ENCODE measurements around the gene SMPDL3B. TPM values are rescaled to one million over a fixed set of nuclear protein-coding genes. Genes with fewer than 3 reads are reported as not detected.

SMPDL3B gene
- total RNA-seq, 1 experiment from 2014 or later, result 31.6 TPM

DNA sequence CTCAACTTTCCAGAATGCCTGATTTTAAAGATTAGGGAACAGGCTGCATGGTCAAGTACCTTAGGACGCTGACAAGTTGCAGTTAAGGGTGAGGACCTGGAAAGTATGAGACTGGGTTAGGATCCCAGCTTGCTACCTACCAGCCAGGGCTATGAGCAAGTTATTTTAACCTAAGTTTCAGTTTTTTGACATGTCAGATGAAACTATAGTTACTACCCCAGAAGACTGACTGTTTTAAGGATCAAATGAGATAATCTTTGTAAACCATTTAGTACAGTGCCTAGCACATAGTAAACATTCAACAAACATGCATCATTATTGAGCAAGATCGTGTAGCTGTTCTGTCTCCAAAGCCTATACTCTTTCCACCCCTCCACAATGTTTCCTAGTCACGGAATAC, 48.1 kb upstream of the SMPDL3B start (continued):
- TF ChIP-seq, protein P1, sequence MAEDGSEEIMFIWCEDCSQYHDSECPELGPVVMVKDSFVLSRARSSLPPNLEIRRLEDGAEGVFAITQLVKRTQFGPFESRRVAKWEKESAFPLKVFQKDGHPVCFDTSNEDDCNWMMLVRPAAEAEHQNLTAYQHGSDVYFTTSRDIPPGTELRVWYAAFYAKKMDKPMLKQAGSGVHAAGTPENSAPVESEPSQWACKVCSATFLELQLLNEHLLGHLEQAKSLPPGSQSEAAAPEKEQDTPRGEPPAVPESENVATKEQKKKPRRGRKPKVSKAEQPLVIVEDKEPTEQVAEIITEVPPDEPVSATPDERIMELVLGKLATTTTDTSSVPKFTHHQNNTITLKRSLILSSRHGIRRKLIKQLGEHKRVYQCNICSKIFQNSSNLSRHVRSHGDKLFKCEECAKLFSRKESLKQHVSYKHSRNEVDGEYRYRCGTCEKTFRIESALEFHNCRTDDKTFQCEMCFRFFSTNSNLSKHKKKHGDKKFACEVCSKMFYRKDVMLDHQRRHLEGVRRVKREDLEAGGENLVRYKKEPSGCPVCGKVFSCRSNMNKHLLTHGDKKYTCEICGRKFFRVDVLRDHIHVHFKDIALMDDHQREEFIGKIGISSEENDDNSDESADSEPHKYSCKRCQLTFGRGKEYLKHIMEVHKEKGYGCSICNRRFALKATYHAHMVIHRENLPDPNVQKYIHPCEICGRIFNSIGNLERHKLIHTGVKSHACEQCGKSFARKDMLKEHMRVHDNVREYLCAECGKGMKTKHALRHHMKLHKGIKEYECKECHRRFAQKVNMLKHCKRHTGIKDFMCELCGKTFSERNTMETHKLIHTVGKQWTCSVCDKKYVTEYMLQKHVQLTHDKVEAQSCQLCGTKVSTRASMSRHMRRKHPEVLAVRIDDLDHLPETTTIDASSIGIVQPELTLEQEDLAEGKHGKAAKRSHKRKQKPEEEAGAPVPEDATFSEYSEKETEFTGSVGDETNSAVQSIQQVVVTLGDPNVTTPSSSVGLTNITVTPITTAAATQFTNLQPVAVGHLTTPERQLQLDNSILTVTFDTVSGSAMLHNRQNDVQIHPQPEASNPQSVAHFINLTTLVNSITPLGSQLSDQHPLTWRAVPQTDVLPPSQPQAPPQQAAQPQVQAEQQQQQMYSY (CRISPR knock-in tag; IDR thresholded peaks at IDR 0.05), result no peak

DNA sequence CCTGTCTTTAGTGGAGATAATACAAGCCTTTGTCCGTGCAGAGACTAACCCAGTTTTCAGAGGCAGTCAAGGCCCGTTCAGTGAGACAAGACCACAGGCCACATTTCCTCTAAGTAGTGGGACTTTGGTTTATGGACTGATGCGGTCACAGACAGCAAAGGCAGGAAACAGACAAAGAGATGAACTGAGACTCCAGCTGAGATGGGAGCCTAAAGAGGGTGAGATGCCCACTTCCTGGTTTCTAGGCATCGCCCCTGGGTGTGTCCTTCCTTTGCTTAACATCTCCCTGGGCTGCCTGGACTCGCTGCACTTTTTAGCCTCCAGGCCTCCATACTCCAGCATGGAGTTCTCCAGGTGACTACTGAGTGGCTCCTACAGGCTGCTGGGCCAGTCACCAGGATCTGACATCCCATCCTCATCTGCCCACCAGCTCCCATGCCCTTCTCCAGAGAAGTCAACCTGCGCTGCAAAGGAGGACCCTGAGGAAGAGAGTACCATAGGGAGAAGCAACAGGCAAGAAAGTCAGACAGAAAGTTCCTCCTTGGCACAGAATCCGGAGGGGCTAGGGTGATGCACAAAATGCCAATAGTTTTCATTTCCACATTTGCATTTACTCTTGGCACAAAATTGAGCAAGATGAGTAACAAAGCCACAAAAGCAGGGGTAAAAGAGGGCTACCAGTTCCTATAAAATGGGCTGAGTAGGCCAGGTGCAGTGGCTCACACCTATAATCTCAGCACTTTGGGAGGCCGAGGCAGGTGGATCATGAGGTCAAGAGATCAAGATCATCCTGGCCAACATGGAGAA, 47.4 kb upstream of the SMPDL3B start:
- ChIA-PET POLR2A (interaction anchor here (0.6 to 0.7 kb wide), 4 partner anchors 10 to 283 kb away, joined by 4 to 13 read pairs (median 6); no protein-coding TSS in a partner anchor), CTCF (interaction anchor here (0.7 kb wide), 2 partner anchors 12 to 207 kb away, joined by 4 to 5 read pairs; no protein-coding TSS in a partner anchor)
- no peak for TF ChIP-seq RELA (CRISPR knock-in tag; IDR thresholded peaks at IDR 0.05; ENCODE audit: borderline replicate concordance)
- TF ChIP-seq, protein P2, sequence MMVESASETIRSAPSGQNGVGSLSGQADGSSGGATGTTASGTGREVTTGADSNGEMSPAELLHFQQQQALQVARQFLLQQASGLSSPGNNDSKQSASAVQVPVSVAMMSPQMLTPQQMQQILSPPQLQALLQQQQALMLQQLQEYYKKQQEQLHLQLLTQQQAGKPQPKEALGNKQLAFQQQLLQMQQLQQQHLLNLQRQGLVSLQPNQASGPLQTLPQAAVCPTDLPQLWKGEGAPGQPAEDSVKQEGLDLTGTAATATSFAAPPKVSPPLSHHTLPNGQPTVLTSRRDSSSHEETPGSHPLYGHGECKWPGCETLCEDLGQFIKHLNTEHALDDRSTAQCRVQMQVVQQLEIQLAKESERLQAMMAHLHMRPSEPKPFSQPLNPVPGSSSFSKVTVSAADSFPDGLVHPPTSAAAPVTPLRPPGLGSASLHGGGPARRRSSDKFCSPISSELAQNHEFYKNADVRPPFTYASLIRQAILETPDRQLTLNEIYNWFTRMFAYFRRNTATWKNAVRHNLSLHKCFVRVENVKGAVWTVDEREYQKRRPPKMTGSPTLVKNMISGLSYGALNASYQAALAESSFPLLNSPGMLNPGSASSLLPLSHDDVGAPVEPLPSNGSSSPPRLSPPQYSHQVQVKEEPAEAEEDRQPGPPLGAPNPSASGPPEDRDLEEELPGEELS (CRISPR knock-in tag; IDR thresholded peaks at IDR 0.05), result no peak
- TF ChIP-seq ESRRA (CRISPR knock-in tag; IDR thresholded peaks at IDR 0.05; ENCODE audit: borderline replicate concordance), result no peak
- TF ChIP-seq OVOL2 (CRISPR knock-in tag; IDR thresholded peaks at IDR 0.05; ENCODE audit: borderline replicate concordance), result no peak
- TF ChIP-seq ZBTB21 (CRISPR knock-in tag; IDR thresholded peaks at IDR 0.05; ENCODE audit: borderline replicate concordance), result no peak
- TF ChIP-seq, protein P3, sequence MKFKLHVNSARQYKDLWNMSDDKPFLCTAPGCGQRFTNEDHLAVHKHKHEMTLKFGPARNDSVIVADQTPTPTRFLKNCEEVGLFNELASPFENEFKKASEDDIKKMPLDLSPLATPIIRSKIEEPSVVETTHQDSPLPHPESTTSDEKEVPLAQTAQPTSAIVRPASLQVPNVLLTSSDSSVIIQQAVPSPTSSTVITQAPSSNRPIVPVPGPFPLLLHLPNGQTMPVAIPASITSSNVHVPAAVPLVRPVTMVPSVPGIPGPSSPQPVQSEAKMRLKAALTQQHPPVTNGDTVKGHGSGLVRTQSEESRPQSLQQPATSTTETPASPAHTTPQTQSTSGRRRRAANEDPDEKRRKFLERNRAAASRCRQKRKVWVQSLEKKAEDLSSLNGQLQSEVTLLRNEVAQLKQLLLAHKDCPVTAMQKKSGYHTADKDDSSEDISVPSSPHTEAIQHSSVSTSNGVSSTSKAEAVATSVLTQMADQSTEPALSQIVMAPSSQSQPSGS (CRISPR knock-in tag; IDR thresholded peaks at IDR 0.05; ENCODE audit: borderline replicate concordance, low read depth), result no peak
- TF ChIP-seq ZNF138 (CRISPR knock-in tag; conservative IDR thresholded peaks at IDR 0.05), result no peak
- TF ChIP-seq HMGA2 (CRISPR knock-in tag; IDR thresholded peaks at IDR 0.05), result no peak
- no peak for TF ChIP-seq SMAD4 (CRISPR knock-in tag; IDR thresholded peaks at IDR 0.05)
- TF ChIP-seq, protein P4, sequence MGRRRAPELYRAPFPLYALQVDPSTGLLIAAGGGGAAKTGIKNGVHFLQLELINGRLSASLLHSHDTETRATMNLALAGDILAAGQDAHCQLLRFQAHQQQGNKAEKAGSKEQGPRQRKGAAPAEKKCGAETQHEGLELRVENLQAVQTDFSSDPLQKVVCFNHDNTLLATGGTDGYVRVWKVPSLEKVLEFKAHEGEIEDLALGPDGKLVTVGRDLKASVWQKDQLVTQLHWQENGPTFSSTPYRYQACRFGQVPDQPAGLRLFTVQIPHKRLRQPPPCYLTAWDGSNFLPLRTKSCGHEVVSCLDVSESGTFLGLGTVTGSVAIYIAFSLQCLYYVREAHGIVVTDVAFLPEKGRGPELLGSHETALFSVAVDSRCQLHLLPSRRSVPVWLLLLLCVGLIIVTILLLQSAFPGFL (CRISPR knock-in tag; IDR thresholded peaks at IDR 0.05; ENCODE audit: borderline replicate concordance), result no peak
- TF ChIP-seq ZNF671 (CRISPR knock-in tag; IDR thresholded peaks at IDR 0.05), result no peak
- TF ChIP-seq GRHL2 (CRISPR knock-in tag; IDR thresholded peaks at IDR 0.05; ENCODE audit: insufficient replicate concordance, severe bottlenecking), result no peak
- TF ChIP-seq, protein P5, sequence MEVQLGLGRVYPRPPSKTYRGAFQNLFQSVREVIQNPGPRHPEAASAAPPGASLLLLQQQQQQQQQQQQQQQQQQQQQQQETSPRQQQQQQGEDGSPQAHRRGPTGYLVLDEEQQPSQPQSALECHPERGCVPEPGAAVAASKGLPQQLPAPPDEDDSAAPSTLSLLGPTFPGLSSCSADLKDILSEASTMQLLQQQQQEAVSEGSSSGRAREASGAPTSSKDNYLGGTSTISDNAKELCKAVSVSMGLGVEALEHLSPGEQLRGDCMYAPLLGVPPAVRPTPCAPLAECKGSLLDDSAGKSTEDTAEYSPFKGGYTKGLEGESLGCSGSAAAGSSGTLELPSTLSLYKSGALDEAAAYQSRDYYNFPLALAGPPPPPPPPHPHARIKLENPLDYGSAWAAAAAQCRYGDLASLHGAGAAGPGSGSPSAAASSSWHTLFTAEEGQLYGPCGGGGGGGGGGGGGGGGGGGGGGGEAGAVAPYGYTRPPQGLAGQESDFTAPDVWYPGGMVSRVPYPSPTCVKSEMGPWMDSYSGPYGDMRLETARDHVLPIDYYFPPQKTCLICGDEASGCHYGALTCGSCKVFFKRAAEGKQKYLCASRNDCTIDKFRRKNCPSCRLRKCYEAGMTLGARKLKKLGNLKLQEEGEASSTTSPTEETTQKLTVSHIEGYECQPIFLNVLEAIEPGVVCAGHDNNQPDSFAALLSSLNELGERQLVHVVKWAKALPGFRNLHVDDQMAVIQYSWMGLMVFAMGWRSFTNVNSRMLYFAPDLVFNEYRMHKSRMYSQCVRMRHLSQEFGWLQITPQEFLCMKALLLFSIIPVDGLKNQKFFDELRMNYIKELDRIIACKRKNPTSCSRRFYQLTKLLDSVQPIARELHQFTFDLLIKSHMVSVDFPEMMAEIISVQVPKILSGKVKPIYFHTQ (CRISPR knock-in tag; IDR thresholded peaks at IDR 0.05), result no peak
- no peak for TF ChIP-seq NFE2L1 (CRISPR knock-in tag; IDR thresholded peaks at IDR 0.05)
- TF ChIP-seq ZNF396 (CRISPR knock-in tag; IDR thresholded peaks at IDR 0.05; ENCODE audit: borderline replicate concordance), result no peak
- TF ChIP-seq TCF7 (CRISPR knock-in tag; IDR thresholded peaks at IDR 0.05; ENCODE audit: low read depth), result no peak
- TF ChIP-seq, protein P6, sequence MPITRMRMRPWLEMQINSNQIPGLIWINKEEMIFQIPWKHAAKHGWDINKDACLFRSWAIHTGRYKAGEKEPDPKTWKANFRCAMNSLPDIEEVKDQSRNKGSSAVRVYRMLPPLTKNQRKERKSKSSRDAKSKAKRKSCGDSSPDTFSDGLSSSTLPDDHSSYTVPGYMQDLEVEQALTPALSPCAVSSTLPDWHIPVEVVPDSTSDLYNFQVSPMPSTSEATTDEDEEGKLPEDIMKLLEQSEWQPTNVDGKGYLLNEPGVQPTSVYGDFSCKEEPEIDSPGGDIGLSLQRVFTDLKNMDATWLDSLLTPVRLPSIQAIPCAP (CRISPR knock-in tag; IDR thresholded peaks at IDR 0.05), result no peak
- peaks cover 33% of the 10 kb centered on the region for H3K36me3 Mint-ChIP-seq
- H3K27me3 Mint-ChIP-seq (ENCODE audit: low read depth), result no peaks in the 10 kb centered on the region
- no peak for ATAC-seq
- peak overlapping the region; percentile 49; the same call in 1 of the 2 replicates for H3K27ac Mint-ChIP-seq
- no peak for DNase-seq (ENCODE audit: low spot score)
- H3K4me1 Mint-ChIP-seq, result no peaks in the 10 kb centered on the region
- H3K4me3 Mint-ChIP-seq, result no peak overlapping the region
- no peaks in the 10 kb centered on the region for H3K9me3 Mint-ChIP-seq
